ENCODE measurements around the gene GPR180. TPM values are rescaled to one million over a fixed set of nuclear protein-coding genes. Genes with fewer than 3 reads are reported as not detected.

GPR180 gene
- total RNA-seq, 1 donor from 2014 or later = 11.6 TPM

GRCh38 chr13:94656176-94656575 lies 54.5 kb downstream of the GPR180 start:
- DNase-seq = no peak

- DNase-seq = no peak
Measured at GRCh38 chr13:94656766-94657165, 55.1 kb downstream of the GPR180 start.

DNA sequence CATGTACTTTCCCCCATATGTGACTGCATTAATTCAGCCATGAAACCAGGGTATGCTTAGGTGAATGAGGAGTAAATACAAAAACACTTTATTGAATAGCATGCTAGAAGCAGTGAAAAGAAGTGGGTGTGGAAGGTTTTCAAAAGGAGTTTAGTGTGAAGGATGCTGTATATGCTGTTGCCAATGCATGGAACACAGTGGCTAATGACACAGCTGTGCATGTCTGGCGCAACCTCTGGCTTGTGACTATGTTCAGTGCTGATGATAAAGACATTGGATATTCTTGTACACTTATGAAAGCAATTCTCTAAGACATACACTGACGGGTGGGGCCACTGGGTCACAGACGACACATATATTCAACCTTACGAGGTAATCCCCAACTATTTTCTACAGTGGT lies 55.5 kb downstream of the GPR180 start:
- DNase-seq = no peak

GRCh38 chr13:94658926-94659597 lies 57.4 kb downstream of the GPR180 start:
- no peak for DNase-seq

DNA sequence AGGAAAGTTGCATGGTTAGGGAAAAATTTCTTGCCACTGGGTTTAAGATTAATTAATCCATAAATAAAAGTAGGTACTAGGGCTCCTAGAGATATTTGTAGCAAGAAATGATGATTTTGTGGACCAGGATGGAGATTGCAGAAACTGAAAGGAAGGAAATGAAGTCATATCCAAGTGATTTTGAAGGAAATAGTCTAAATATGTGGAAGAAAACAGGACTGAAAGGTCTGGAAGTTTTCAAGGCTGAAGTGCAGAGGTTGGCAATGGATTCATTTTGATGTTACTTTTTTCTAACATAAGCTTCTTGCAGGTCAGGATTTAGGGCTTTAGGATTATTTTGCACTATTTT lies 57.9 kb downstream of the GPR180 start:
- DNase-seq = no peak

- peak; percentile 32 for DNase-seq
Measured at GRCh38 chr13:94660695-94661326, 59.2 kb downstream of the GPR180 start.

DNA sequence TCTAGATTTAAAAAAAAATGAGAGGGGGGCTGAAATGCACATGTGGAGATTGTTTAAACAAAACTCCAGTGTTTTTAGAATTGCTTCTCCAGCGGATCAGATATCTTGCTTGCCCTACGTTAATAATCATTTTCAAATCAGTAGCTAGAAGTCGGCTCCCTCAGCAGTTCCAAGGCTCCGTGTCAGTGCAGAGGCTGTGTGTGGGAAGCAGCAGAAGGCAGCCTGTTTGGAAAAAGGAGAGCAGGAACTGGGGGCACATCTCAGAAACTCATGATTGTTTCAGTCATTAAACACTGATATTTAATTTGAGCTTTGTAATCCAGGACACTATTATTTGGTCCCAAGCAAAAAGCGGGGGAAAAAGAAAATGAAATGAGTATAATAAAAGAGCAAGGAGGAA lies 59.7 kb downstream of the GPR180 start:
- DNase-seq = no peak

DNA sequence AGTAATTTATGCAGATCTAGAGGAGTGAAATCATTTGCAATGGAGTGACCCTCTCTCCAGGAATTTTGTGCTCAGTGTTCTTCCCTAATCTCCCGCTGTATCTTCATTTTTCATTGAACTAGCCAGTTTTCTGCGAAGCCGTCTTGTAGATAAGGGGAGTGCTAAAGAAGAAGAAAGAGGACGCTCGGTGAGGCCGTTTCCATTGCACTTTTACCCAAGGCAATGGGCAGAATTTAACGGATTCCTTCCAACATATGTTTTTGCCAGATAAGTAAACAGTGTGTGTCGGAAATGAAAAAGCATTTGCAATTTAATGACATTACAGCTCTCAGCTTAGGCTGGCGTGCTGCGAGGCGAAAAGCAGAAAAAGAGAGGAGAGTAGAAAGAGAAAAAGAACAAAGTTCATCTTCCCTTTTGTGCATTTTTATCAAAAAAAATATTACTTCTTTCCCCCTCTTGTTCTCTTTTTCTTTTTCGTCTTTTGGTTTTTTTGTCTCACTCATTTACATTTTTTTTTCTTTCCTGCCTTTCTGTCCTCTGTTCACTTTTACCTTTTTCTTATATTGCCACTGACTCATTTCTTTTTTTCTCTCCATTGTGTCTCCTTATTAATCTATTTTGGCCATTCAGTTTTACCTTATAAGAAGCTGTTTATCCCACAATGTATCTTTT lies 60.8 kb downstream of the GPR180 start:
- DNase-seq = peak; percentile 3

- DNase-seq = no peak
Measured at GRCh38 chr13:94664889-94665288, 63.2 kb downstream of the GPR180 start.

- DNase-seq = no peak
Measured at GRCh38 chr13:94666065-94666464, 64.4 kb downstream of the GPR180 start.

GRCh38 chr13:94667190-94667589 lies 65.5 kb downstream of the GPR180 start:
- no peak for DNase-seq

- DNase-seq = no peak
Measured at GRCh38 chr13:94672400-94672799, 70.7 kb downstream of the GPR180 start.

DNA sequence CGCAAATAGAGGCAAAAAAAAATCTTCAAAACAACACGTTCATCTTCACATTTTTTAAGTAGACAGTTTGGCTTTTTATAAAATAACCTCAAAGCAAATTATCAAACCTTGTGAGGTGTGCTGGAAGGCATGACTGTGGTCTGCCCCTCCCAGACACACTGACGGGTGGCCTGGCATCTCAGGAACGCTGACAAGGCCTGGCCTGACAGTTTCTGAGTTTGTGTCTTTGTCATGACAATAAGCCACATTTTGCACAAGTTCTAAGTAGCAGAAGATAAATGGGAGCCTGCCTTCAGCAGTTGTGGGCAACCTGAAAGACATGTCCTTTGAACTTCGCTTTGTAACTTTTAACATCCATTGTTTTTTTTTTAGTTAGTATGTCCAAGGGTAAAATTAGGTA lies 72.2 kb downstream of the GPR180 start:
- DNase-seq = no peak

- peak; percentile 50 for DNase-seq
Measured at GRCh38 chr13:94674609-94675348, 73.1 kb downstream of the GPR180 start.

DNA sequence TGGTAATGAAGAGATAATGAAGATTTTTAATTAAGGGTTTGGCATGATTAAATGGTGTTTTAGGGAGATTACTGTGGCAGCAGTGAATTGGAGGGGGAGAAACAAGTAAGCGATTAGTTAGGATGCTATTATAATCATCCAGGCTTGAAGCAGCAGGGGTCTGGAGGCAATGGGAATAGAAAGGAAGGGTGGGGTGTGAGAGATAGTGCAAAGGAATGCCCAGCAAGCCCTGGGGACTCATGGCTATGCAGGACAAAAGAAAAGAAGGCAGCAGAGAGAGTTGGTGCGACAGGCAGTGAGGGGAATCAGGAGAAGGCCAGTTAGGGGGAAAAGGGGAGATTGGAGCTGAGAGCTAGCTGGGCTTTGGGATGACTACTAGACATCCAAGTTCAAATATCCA lies 76.1 kb downstream of the GPR180 start:
- DNase-seq = no peak

DNA sequence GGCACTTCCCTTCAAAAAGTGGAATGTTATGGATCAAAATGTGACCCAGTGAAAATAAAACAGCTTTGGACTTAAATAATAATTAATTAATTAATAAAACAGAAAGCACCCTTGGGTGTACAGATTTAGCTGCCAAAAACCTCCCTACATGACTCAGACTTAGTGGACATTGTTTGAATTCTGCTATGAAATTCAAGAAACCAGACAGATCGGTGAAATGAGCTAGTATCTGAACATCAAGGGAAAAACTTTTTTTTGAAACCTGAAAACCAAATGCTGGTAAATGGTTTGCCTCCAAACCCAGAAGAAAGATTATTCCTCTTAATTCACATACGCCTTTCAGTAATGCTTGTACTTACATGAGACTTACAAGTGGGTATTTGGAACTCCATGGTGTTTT lies 77.2 kb downstream of the GPR180 start:
- no peak for DNase-seq

- no peak for DNase-seq
Measured at GRCh38 chr13:94679614-94680013, 78.0 kb downstream of the GPR180 start.

DNA sequence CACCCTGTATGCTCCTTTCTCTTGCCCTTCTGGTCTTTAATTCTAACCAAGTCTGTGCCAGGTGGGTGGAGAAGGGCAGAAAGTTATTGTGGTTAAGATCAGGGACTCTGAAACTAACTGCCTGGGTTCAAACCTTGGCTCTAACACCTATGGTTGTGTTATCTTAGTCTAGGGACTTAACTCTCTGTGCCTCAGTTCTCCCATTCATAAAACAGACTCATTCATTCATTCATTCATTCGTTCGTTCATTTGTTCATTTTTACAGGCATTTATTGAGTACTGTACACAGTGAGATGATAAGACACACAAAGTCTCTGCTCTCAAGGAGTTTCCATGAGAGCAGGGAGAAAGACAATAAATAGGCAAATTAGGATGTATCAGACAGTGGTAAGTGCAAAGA lies 80.6 kb downstream of the GPR180 start:
- no peak for DNase-seq

DNA sequence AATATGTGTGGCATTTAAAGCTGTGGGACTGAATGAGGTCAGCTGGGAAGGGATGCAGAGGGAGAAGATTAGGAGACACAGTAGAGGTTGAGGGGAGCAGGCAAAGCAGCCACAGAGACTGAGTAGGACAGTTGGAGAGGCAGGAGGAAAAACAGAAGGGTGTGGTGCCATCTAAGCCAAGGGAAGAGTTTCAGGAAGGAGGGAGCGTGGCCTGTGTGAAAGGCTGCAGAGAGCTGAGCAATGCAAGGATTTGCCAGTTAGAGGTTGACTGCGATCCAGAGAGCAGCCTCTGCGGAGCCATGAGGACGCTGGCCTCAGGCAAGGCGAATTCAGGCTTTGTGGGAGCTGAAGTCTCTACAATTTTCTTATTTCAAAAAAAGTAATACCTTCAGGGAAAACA lies 81.8 kb downstream of the GPR180 start:
- DNase-seq = no peak
